ELR (cell line): Measurements from ENCODE around the gene RNF10.
"Not testable (repeated sequence)": the region's sequence is repeated elsewhere in the genome, so short reads cannot be mapped to it uniquely, and the experiment has no call there.

ENCODE experiments used
- DNase-seq: peaks from one replicate; pipeline ENCODE4 v3.0.0-alpha.2; 2015; ENCODE audit warnings: low read depth

Gene RNF10

DNA sequence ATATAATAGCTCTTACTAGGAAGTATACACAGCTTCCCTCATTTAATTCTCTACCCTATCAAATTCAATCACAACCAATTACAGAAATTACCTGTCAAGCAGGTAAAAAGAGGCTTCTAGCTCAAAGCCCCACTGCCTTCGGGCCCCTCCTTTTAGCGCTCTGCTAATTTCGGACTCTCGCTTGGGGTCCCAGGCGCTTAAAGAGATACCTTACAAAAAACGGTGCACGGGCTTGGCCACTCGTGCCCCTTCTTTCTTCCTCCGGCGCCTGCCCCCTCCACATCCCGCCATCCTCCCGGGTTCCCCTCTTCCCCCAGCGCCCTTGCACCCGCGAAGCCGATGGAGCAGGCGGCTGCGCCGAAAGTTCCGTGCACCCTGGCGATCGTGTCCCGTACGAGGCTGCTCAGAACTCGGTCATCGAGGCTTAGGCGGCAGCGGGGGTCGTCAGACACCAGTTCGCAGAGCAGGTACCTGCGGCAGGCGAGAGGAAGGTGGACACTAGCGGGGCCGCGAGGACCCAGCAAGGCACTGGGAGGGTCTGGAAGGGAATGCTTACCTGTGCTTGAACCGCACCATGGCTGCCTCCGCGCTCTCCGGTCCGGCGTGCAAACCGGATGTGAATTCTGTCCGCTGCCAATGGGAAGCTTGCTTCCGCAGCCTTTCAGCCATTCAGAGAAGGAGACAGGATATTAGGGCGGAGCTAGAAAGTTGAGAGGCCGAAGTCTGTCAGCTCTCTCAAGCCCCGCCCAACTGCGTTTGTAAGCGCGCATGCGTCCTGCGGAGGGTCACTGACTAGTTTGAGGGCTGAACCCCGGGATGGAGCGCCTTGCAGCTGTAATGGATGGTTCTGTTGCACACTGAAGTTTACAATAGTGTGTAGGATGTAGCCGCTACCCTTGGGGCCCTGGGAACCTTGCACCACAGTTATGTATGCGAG lies 46.9 kb downstream of the RNF10 start, which contains the start of gene POP5:
Gene POP5 (minus strand): TSS at position 616 of the 937 bp plus-strand sequence. CDS start 40 bp downstream, at position 576.
- DNase-seq, result peak; percentile 100

DNA sequence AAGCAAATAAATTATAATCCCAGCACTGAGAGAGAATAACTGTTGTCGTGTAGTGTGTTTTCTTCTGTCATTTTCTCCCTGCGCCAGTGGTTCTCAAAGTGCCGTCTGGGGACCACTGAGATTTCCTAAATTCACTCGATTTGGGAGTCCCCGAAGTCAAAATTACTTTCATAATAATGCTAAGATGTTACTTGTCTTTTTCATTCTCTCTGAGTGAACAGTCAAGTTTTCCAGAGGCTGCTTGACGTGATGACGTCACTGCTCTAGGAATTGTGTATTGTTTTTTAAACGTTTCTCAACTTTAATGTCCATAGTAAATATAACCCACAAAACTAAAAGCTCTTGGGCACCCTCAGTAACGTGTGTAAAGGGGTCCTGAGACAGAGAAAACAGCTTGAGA lies 47.8 kb downstream of the RNF10 start:
- peak; percentile 17 for DNase-seq

DNA sequence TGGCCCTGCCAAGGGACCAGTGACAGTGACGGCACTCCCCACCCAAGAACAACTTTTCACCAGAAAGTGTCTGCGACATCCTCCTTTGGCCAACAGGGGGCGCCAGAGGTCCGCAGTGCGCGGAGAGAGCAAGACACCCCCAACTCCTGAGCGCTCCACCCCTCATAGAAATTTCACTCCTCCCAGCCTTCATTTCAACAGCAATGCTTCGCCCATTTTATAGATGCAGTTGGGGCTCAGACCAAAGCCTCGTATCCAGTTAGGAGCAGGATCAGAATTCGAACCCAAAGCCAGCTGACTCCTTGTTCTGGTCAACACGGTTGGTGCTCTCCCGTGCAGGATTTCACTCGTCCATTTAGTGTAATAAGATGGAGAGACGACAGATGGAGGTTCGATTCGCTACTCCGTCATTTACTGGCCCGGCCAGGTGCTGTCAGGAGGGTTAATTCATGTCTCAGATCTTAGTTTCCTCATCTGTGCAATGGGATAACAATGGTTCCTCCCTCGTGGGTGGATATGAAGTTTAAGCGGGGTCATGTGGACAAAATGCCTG lies 49.4 kb downstream of the RNF10 start:
- DNase-seq, result peak; percentile 76

DNA sequence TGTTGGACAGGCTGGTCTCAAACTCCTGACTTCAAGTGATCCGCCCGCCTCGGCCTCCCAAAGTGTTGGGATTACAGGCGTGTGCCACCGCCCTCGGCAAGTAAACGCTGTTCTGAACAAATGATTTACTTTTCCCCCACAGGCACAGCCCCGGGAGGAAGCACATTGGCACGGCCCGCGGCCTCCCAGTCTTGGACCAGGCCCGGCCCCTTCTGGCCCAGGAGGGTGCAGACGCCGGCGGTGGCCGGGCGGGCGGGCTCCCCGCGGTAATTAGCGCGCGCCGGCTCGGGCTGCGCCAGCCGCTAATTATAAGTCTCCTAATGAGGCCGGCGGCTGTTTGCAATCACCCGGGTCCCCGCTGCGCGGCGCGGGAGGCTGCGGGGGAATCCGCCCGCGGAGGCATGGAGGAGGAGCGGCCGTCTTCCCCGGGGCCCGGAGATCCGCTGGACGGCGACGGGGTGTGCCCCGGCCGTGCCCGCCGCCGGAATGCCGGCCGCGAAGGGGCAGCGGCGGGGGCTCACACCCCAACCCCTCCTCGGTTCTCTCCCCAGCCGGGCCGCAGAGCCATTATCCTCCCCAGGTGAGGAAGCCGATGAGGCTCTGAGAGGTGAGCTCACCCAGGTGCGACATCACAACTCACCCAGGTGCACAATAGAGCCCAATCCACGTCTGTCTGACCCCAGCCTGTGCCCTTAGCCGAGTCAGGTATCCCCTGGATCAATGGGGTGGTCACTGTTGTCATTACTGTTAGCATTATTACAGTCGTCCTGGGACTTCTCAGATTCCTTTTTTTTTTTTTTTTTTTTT lies 50.4 kb downstream of the RNF10 start:
- DNase-seq, result peak; percentile 49

DNA sequence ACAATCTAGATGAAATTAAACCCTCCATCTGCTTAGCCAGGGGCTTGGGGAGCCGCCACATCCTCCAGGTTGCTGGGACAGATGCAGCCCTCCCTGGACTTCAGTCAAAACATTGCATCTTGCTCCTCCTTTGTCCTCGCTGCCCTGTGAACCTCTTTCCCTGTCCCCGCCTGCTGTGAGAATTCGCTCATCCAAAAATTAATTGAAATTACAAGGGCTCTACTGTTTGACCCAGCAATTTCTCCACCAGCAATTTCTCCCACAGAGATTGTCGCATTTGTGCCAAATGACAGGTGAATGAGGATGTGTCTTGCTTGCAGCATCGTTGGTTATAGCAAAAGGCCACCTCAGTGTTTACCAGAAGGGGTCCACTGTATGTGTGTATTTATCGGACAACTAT lies 52.0 kb downstream of the RNF10 start:
- no peak for DNase-seq

DNA sequence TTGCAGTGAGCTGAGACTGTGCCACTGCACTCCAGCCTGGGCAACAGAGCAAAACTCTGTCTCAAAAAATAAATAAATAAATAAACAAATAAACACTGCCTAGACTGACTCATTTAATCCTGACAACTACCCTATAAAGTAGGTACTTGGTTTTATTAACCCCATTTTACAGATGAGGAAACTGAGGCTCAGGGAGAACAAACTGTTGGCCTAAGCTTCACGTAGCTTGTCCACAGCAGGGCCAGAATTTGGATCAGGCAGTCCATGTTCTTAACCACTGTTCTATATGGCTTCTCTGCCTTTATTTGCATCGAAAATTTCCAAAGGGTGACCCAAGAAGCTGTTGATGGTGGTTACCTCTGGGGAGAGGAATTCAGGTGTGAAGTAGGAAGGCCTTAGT lies 52.7 kb downstream of the RNF10 start:
- no peak for DNase-seq

DNA sequence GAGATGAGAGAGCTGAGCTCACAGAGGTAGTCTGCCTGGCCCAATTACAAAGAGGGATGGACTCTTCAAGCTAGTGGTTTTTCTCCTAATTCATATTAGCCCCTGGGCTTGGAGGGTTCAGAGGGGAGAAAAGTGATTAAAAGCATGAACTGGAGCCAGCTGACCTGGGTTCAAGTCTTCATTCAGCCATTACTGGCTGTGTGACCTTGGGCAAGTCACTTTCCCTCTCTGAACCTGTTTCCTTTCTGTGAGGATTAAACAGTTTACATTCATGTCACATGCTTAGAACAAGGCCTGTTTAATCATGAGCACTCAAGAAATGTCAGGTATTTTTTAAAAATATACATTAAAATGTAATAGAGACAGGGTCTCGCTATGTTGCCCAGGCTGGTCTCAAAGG lies 54.2 kb downstream of the RNF10 start:
- no peak for DNase-seq

DNA sequence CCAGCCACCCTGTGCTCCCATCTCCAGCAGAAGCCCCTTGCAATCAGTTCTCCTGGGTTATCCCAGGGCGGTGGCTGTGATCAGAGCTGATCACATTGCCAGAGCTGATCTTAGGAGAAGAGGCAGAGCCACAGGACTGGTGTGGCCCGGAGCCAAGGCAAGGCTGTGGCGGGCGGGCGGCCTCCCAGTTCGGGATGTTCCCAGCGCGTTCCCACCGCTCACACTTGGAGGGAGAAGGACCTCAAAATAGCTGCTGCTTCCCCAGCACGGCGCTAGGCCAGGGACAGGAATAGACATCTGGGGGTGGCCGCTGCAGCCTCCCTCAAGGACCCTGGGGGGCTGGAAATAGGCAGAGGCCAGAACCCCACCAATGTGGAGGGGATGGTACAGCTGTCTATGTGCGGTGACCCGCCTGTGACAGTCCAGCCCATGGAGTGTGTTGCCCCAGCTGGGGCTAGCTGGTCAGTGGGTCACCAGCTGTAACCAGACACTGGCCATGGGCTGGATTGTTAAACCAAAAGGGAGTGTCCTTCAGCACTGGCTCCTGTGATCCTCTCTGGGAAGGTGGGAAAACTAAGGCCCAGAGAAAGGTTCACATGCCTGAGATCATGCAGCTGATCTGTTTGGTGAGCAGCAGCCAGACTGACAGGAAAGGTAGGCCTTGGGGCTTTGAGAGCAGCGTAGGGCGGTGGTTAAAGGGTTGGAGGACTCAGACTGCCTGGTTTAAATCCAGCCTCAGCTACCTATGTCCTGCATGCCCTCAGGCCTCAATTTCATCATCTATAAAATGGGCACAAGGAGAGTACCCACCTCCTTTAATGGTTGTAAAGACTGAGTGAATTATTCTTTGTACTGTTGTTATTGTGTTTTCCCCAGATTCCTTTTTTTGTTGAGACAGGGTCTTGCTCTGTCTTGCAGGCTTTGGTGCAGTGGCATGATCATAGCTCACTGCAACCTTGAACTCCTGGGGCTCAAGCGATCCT lies 55.1 kb downstream of the RNF10 start:
- DNase-seq, result no peak

DNA sequence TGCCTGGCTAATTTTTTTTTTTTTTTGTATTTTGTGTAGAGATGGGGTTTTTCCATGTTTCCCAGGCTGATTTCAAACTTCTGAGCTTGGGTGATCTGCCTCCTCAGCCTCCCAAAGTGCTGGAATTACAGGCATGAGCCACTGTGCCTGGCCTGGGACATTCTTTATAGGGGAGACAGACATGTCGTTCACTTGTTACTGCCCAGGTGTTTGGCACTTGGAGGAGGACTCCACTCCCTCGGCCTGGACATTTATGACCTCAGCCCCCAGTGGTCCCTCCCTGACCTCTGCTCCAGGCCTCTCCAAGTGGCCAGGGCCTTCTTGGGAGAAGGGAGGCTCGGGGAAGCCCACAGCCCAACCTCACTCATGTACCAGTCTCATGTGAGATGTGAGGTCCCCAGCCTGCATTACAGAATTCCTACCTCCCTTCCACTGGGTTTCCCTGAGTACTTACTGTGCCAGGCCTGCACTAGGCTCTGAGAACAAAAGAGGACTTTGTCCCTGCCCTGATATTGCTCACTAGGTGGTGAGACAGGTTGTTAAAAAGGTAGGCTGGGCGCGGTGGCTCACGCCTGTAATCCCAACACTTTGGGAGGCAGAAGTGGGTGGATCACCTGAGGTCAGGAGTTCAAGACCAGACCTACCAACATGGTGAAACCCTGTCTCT lies 56.7 kb downstream of the RNF10 start:
- no peak for DNase-seq

DNA sequence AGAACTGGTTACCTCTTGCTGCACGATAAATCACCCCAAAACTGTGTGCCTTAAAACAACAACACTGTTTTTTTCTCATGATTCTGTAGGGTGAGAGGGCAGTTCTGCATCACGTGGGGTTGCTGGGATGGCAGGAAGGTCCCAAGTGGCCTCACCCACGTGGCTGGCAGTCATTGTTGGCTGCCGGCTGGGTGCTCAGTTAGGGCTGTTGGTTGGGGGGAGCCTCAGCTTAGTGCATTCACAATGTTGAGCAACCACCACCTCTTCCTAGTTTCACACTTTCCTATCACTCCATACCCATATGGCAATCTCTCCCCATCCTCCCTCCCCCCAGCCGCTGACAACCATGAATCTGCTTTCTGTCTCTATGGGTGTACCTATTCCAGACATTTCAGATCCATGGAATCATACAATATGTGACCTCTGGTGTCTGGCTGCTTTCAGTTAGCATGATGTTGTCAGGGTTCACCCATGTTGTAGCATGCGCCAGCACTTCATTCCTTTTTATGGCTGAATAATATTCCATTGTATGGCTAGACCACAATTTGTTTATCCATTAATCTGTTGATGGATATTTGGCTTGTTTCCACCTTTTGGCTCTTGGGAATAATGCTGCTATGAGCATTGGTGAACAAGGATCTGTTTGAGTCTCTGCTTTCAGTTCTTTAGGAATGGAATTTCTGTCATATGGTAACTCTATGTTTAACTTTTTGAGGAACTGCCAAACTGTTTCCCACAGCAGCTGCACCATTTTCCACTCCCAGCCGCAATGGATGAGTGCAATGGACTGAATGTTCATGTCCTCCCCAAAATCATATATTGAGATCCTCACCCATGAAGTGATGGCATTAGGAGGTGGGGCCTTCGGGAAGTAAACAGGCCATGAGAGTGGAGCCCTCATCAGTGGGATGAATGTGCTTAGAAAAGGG lies 58.2 kb downstream of the RNF10 start:
- no peak for DNase-seq

DNA sequence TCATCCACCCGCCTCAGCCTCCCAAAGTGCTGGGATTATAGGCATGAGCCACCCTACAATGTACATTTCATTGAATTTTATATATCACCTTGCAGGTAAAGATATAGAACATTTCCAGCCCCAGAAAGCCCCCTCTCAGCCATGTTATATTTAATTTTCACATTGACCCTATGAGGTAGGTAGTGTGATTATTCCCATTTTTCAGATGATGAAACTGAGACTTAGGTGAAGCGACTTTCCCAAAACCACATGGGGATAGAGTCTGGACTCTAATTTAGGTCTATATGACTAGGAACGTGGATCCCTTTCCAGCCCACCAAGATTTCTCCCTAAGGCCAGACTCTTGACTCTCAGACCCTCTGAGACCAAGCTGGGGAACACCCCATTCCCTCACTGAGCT lies 62.7 kb downstream of the RNF10 start:
- no peak for DNase-seq

DNA sequence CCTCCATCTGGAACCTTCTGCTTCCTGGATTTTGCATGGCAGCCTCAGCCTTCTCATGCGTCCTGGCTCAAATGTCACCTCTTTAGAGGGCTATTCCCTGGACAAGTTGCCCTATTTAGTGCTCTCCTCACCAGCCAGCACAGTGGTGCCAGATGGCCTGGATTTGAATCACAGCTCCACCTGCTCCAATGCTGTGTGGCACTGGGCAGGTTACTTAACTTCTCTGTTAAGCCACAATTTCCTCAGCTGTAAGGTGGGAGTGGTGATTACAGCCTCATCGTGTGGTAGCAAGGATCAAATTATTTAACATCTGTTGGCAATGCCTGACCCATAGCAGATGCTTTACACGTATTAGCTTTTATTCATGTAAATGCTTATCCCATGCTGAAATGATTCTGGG lies 63.7 kb downstream of the RNF10 start:
- no peak for DNase-seq

DNA sequence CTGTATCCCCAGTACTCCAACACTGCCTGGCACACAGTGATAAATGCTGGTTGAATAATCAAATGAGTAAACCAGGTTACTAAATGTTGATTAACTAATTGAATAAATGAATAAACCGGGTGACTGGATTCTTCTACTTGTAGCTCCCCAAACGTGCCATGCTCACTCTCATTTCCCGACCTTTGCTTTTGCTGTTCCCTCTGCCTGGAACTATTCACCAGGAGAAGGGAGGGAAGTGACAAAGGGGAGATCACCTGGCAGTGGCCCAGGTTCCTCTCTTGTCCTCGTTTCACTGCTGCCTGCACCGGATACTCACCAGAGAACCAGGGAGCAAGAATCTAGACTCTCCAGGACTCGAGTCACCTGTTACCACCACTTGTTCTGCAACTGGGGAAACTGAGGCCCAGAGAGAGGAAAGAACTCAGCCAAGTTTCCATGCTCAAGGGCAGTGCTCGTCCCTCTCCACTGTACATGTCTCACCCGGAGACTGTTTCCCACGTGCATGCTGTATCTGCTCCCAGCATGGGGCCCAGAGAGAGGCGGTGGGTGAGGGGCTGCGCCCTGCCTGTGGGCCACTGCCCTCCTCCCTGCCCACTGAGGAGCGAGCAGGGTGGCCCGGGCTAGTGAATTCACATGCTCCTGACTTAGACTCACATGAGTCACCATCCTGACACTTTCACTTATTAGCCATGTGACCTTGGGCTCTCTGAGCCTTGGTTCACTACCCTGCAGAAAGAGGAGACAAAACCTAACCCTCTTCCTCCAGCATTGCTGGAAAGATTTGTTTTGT lies 64.7 kb downstream of the RNF10 start:
- DNase-seq, result peak; percentile 68

DNA sequence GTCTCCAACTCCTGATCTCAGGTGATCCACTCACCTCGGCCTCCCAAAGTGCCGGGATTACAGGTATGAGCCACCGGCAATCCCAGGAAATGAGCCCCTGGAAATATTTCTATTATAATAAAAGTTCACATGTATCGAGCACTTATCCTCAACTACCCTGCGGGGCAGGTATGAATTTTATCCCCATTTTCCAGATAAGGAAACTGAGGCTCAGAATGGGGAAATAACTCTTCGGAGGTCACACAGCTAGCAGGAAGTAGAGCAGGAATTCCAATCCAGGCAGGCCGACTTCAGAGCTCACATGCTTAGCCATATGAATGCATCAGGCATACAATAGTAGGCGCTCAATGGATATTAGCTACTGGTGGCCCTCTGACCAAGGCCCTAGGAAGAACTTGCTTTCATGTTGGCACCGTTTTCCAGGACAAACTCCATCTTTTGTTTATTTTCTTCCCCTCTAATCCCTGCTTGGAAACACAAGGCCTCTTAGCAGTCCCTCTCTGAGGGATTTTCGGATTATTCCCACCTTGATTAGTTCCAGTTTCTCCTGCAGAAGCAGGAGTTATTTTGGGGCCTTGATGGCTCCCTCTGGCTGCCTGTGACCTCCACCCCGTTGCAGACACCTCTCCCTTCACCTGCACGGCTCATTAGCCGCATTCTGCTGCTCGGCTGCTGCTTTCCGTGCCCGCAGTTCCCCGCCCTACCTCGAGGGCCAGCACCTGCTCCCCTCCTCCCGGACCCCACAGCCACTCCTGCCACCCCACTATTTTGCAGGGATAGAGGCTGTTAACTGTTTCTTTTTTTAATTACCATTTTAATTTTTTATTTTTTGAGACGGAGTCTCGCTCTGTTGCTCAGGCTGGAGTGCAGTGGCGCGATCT lies 65.8 kb downstream of the RNF10 start:
- no peak for DNase-seq

DNA sequence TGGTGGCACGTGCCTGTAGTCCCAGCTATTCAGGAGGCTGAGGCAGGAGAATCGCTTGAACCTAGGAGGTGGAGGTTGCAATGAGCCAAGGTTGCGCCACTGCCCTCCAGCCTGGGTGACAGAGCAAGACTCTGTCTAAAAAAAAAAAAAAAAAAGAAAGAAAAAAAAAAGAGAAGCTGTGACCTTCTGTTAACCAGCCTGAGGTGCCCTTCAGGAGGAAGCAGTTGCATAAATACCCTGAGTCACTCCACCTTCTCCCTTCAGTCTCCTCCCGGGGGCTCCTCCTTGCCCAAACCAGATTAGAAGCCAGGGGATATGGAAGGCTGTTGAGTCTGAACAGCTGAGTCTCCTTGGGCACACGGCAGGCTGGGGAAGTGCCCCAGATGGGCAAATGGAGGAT lies 68.3 kb downstream of the RNF10 start:
- peak; percentile 11 for DNase-seq

DNA sequence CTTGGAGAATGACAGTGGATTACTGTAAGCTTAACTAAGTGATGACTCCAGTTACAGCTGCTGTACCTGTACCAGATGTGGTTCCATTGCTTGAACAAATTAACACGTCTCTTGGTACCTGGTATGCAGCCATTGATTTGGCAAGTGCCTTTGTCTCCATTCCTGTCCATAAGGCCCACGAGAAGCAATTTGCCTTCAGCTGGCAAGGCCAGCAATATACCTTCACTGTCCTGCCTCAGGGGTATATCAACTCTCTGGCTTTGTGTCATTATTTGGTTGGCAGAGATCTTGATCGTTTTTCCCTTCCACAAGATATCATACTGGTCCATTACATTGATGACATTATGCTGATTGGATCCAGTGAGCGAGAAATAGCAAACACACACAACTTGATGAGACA lies 76.4 kb downstream of the RNF10 start:
- no peak for DNase-seq

DNA sequence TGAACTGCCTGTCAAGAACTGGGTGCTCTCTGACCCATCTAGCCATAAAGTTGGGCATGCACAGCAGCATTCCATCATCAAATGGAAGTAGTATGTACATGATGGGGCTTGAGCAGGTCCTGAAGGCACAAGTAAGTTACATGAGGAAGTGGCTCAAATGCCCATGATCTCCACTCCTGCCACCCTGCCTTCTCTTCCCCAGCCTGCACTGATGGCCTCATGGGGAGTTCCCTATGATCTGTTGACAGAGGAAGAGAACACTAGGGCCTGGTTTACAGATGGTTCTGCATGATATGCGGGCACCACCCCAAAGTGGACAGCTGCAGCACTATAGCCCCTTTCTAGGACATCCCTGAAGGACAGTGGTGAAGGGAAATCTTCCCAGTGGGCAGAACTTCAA lies 77.4 kb downstream of the RNF10 start:
- DNase-seq, result not testable (repeated sequence)

DNA sequence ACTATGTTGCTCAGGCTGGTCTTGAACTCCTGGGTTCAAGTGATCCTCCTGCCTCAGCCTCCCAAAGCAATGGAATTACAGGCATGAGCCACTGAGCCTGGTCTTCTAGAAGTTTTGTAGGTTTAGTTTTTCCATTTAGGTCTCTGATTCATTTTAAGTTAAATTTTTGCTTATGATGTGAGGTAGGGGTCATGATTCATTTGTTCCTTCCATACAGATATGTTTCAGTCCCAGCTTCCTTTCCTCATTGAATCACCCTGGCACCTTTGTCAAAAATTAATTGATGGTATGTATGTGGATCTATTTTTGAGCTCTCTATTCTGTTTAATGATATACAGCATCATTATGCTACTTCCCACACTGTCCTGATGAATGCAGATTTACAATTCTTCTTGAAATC lies 80.7 kb downstream of the RNF10 start:
- no peak for DNase-seq
